Fibroblast of villous mesenchyme (primary cell): ENCODE results near the gene MLLT6. TPM values are rescaled to one million over a fixed set of nuclear protein-coding genes. Genes with fewer than 3 reads are reported as not detected.
A peak's percentile ranks its signal among the peaks of the same experiment; 100 is the strongest.

Experiments
- DNase-seq: peaks from one replicate; pipeline ENCODE4 v3.0.0-alpha.2; 2010; ENCODE audit warnings: low read depth
- H3K4me3 ChIP-seq: 2 replicates; pipeline ENCODE4 v1.5.1; 2011; ENCODE audit warnings: low read depth, mild to moderate bottlenecking, low read length
- CTCF ChIP-seq: IDR thresholded peaks from 2 replicates; pipeline ENCODE4 v1.5.1; 2012; ENCODE audit warnings: low read depth, mild to moderate bottlenecking, low read length; ENCODE audit not compliant: insufficient read depth
- small RNA-seq: library from RNA; depleted of rRNA; stranded (forward); fragments of <200 nt; gene quantifications from one replicate; pipeline ENCODE3, GENCODE V24; 2012
- total RNA-seq: library from RNA; depleted of rRNA; stranded (reverse); fragments of >200 nt; gene quantifications from 2 replicates; pipeline ENCODE4 v1.2.3, GENCODE V29; 2012

Gene MLLT6
- total RNA-seq, 1 donor: 25.5 TPM

DNA sequence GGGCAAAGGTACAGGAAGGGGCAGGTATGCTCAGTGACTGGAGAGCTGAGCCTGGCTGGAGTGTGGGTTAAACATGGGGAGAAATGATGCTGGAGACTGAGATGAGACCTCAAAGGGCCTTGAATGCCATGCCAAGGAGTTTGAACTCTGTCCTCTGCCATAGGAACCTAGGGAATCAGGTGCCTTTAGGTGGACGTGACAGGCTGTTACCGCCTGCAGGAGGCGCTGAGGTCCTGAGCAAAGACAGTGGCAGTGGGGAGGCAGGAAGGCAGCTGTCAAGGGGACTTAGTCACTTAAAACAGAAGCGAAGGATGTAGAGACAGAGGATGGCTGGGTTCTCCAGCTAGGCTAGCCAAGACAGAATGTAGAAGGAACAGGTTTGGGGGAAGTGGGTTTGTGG is 56.5 kb downstream of the MLLT6 start:
- no peak overlapping the region for H3K4me3 ChIP-seq
- peak; percentile 47 for TF ChIP-seq CTCF
- peak; percentile 33 for DNase-seq

- no peak for DNase-seq
- TF ChIP-seq CTCF: no peak
- H3K4me3 ChIP-seq: no peak overlapping the region
These were observed 57.2 kb downstream of the MLLT6 start for GRCh38 chr17:38762231-38762630.

- no peak for DNase-seq
- no peak for TF ChIP-seq CTCF
- H3K4me3 ChIP-seq: no peak overlapping the region
These were observed 61.3 kb downstream of the MLLT6 start for GRCh38 chr17:38766341-38766740.

- DNase-seq: no peak
- H3K4me3 ChIP-seq: no peak overlapping the region
- no peak for TF ChIP-seq CTCF
These were observed 63.3 kb downstream of the MLLT6 start for GRCh38 chr17:38768417-38768816.

GRCh38 chr17:38773258-38773657 is 68.2 kb downstream of the MLLT6 start:
- no peak overlapping the region for H3K4me3 ChIP-seq
- no peak for TF ChIP-seq CTCF
- no peak for DNase-seq

- DNase-seq: no peak
- no peak for TF ChIP-seq CTCF
- H3K4me3 ChIP-seq: no peak overlapping the region
These were observed 72.7 kb downstream of the MLLT6 start for GRCh38 chr17:38777641-38778250.

Small RNAs within 50 kb of the gene (small RNA-seq; reads per million reads assigned to genes)
- not detected for gene MIR4726
- not detected for gene MIR4734
- gene RNA5SP440: not detected
- not detected for gene RNU6-866P

Other genes starting within 250 kb of the MLLT6 start
- not detected in 2 replicates for gene SRCIN1, start 99.3 kb upstream of the MLLT6 start, total RNA-seq
- 0.97 and 1.3 TPM in 2 replicates for gene EPOP, start 30.3 kb upstream of the MLLT6 start, total RNA-seq
- 2.6 and 3.9 TPM in 2 replicates for gene CISD3, start 25.1 kb downstream of the MLLT6 start, total RNA-seq
- 4.2 and 7.8 TPM in 2 replicates for gene PCGF2, start 43.1 kb downstream of the MLLT6 start, total RNA-seq
- gene PSMB3, start 47.5 kb downstream of the MLLT6 start, total RNA-seq: 328 and 392 TPM in 2 replicates
- 45.7 and 68.7 TPM in 2 replicates for gene PIP4K2B, start 94.3 kb downstream of the MLLT6 start, total RNA-seq
- 9.0 and 9.9 TPM in 2 replicates for gene CWC25, start 120.0 kb downstream of the MLLT6 start, total RNA-seq
- 1,013 and 1,112 TPM in 2 replicates for gene RPL23, start 148.4 kb downstream of the MLLT6 start, total RNA-seq
- 355 and 475 TPM in 2 replicates for gene LASP1, start 164.8 kb downstream of the MLLT6 start, total RNA-seq